Measurements from ENCODE around the gene EPHB1.

DNA sequence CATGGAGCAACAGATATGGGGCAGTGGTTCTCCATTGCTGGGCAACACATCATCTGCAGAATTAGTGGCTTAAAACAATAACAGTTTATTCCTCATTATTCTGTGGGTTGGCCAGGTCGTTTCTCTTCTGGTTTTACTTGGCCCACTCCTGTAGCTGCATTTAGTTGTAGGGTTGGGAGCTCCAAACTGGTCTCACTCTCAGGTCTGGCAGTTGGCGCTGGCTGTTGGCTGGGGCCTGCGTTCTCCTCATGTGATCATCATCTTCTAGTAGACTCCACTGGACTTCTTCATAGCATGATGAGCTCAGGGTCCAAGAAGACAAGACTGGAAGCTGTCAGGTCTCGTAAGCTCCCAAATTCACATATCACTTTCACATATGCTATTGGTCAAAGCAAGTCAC lies 91.9 kb downstream of the EPHB1 start:
- TF ChIP-seq REST (IDR thresholded peaks at IDR 0.05; ENCODE audit: insufficient read depth in 1 of 2, low read depth in 2 of 2, low read length in 2 of 2) (no peak), SIN3A (IDR thresholded peaks at IDR 0.05; ENCODE audit: borderline replicate concordance, insufficient read depth, low read length) (no peak), FOXP2 (optimal IDR thresholded peaks at IDR 0.05; ENCODE audit: borderline replicate concordance, extremely low read depth, extremely low read length, insufficient read depth) (no peak)

Measured in PFSK-1 (cell line).